ENCODE data around the gene R3HCC1L. TPM values are rescaled to one million over a fixed set of nuclear protein-coding genes. Genes with fewer than 3 reads are reported as not detected.

R3HCC1L gene
- total RNA-seq, 4 donors from 2014 or later, result 12.1 to 23.6 (median 16.7) TPM

- TF ChIP-seq CTCF (IDR thresholded peaks at IDR 0.05) (no peak), POLR2A (IDR thresholded peaks at IDR 0.05) (no peak)
- intact Hi-C loops (cut with DNase I; ENCODE audit: low total_unique reads), result no loop called here
- no peak for DNase-seq (ENCODE audit: low spot score in 2 of 2)
- H3K4me3 ChIP-seq (ENCODE audit: low read depth, poor library complexity, severe bottlenecking), result no peak overlapping the region
- 94% methylated on average over 4 of the region's 4 CpGs for WGBS, 2 donors
These were observed 97.0 kb downstream of the R3HCC1L start for GRCh38 chr10:98231417-98231816.

- no peak for DNase-seq (ENCODE audit: low spot score in 2 of 2)
- 42 to 45% methylated on average over 5 of the region's 5 CpGs for WGBS, 2 donors
- intact Hi-C loops (cut with DNase I; ENCODE audit: low total_unique reads), result no loop called here
- H3K4me3 ChIP-seq (ENCODE audit: low read depth, poor library complexity, severe bottlenecking), result no peak overlapping the region
- TF ChIP-seq POLR2A (IDR thresholded peaks at IDR 0.05) (no peak), CTCF (IDR thresholded peaks at IDR 0.05) (no peak)
These were observed 101.4 kb downstream of the R3HCC1L start for GRCh38 chr10:98235846-98236245.

GRCh38 chr10:98236862-98237261, 102.4 kb downstream of the R3HCC1L start:
- TF ChIP-seq POLR2A (IDR thresholded peaks at IDR 0.05), result no peak
- no peak for TF ChIP-seq CTCF (IDR thresholded peaks at IDR 0.05)
- DNase-seq (ENCODE audit: low spot score in 2 of 2), result no peak
- WGBS, 2 donors, result 92 to 93% methylated on average over 5 of the region's 5 CpGs
- intact Hi-C loops (cut with DNase I; ENCODE audit: low total_unique reads), result no loop called here
- no peak overlapping the region for H3K4me3 ChIP-seq (ENCODE audit: low read depth, poor library complexity, severe bottlenecking)

- H3K4me3 ChIP-seq (ENCODE audit: low read depth, poor library complexity, severe bottlenecking), result no peak overlapping the region
- 92 to 94% methylated on average over 1 of the region's 1 CpG for WGBS, 2 donors
- intact Hi-C loops (cut with DNase I; ENCODE audit: low total_unique reads), result no loop called here
- TF ChIP-seq CTCF (IDR thresholded peaks at IDR 0.05), result no peak
- TF ChIP-seq POLR2A (IDR thresholded peaks at IDR 0.05), result no peak
- DNase-seq (ENCODE audit: low spot score in 2 of 2), result no peak
These were observed 103.9 kb downstream of the R3HCC1L start for GRCh38 chr10:98238391-98238790.

GRCh38 chr10:98240524-98240923, 106.1 kb downstream of the R3HCC1L start:
- intact Hi-C loops (cut with DNase I; ENCODE audit: low total_unique reads), result no loop called here
- no peak for DNase-seq (ENCODE audit: low spot score in 2 of 2)
- H3K4me3 ChIP-seq (ENCODE audit: low read depth, poor library complexity, severe bottlenecking), result no peak overlapping the region
- WGBS, 2 donors, result 87 to 93% methylated on average over 3 of the region's 3 CpGs
- TF ChIP-seq POLR2A (IDR thresholded peaks at IDR 0.05), result no peak
- TF ChIP-seq CTCF (IDR thresholded peaks at IDR 0.05), result no peak

- H3K4me3 ChIP-seq (ENCODE audit: low read depth, poor library complexity, severe bottlenecking), result no peak overlapping the region
- intact Hi-C loops (cut with DNase I; ENCODE audit: low total_unique reads), result no loop called here
- WGBS, 2 donors, result 80 to 88% methylated on average over 1 of the region's 1 CpG
- DNase-seq (ENCODE audit: low spot score in 2 of 2), result no peak
- no peak for TF ChIP-seq POLR2A (IDR thresholded peaks at IDR 0.05)
- TF ChIP-seq CTCF (IDR thresholded peaks at IDR 0.05), result no peak
These were observed 108.4 kb downstream of the R3HCC1L start for GRCh38 chr10:98242823-98243222.

Measured in lower leg skin (tissue), 4 donors.